Nucleus accumbens (tissue), 56 donors: ENCODE measurements around the gene APMAP.
"Not testable (repeated sequence)": the region's sequence is repeated elsewhere in the genome, so short reads cannot be mapped to it uniquely, and the experiment has no call there.

Experiments used
- DNase-seq, 56 donors: peaks; one replicate each; lab custom pipeline; 2025; lab: John Stamatoyannopoulos, UW

APMAP gene

GRCh38 chr20:25008388-25009217 is 16.1 kb upstream of the APMAP start:
- DNase-seq = no peak

GRCh38 chr20:25007491-25008305 is 15.1 kb upstream of the APMAP start:
- DNase-seq = no peak

GRCh38 chr20:25006431-25007167 is 14.0 kb upstream of the APMAP start:
- DNase-seq = no peak

GRCh38 chr20:25005661-25006060 is 13.1 kb upstream of the APMAP start:
- no peak for DNase-seq

GRCh38 chr20:25005220-25005619 is 12.7 kb upstream of the APMAP start:
- peak in 11 of 56 donors; percentile 22 to 64 (median 47) for DNase-seq

- DNase-seq = no peak
Observed at GRCh38 chr20:25003002-25003401, 10.5 kb upstream of the APMAP start.

GRCh38 chr20:25001323-25001722 is 8.8 kb upstream of the APMAP start:
- not testable (repeated sequence) for DNase-seq

- peak in 6 of 56 donors; percentile 19 to 53 (median 30) for DNase-seq
Observed at GRCh38 chr20:25000268-25000801, 7.8 kb upstream of the APMAP start.

- no peak for DNase-seq
Observed at GRCh38 chr20:24999568-24999967, 7.0 kb upstream of the APMAP start.

GRCh38 chr20:24998631-24999445 is 6.3 kb upstream of the APMAP start:
- DNase-seq = no peak

GRCh38 chr20:24998121-24998520 is 5.6 kb upstream of the APMAP start:
- DNase-seq = no peak

- DNase-seq = no peak
Observed at GRCh38 chr20:24996449-24997377, 4.2 kb upstream of the APMAP start.

GRCh38 chr20:24995741-24996448 is 3.3 kb upstream of the APMAP start:
- peak in 1 of 56 donors; percentile 18 for DNase-seq

- peak in 54 of 56 donors; percentile 30 to 97 (median 85) for DNase-seq
Observed at GRCh38 chr20:24994470-24995368, 2.2 kb upstream of the APMAP start.

GRCh38 chr20:24994186-24994465 is 1.6 kb upstream of the APMAP start:
- DNase-seq = no peak

- DNase-seq = no peak
Observed at GRCh38 chr20:24993337-24994185, 1.0 kb upstream of the APMAP start.
